ENCODE results near the gene SCYGR5.

- TF ChIP-seq CTCF (IDR thresholded peaks at IDR 0.05) (no peak), POLR2A (IDR thresholded peaks at IDR 0.05) (no peak)
Measured at GRCh38 chr2:227623226-227623625, 43.4 kb upstream of the SCYGR5 start.

Data from lower leg skin (tissue), 3 donors.